Fibroblast of lung (primary cell): ENCODE results near the gene DYRK1A.

Experiments
- EZH2 ChIP-seq: IDR thresholded peaks from 2 replicates; pipeline ENCODE4 v1.5.1; 2012; ENCODE audit warnings: low read length, control low read depth, mild to moderate bottlenecking; ENCODE audit errors: missing control alignments
- TF ChIP-seq, protein P1 (sequence below), 2 donors: IDR thresholded peaks in 1 of 2; conservative IDR thresholded peaks in 1 of 2; 1 replicate in 1 of 2; 2 replicates in 1 of 2; pipeline ENCODE4 v1.5.1; 2011 to 2012; ENCODE audit warnings: low read length in 2 of 2, control low read depth in 1 of 2, inconsistent platforms in 1 of 2, low read depth in 1 of 2, mild to moderate bottlenecking in 1 of 2

DNA sequence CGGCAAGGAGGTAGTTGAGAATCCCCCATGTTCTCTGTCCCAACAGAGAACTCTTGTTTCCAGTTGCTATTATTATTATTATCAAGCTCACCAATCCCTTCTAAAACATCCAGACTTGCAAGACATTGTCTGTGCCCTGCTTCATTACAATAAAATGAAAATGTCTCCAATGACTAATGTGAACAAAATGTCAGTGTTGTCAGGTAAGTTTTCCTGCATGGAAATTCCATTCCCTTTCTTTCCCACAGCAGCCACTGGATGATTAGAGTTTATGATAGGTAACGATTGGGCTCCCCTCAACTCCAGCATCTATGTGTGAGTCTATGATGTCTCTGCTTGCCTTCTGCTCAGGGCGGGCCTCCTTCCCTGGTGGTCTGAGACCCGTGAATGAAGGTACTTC lies 8.9 kb upstream of the DYRK1A start:
- TF ChIP-seq, protein P1, sequence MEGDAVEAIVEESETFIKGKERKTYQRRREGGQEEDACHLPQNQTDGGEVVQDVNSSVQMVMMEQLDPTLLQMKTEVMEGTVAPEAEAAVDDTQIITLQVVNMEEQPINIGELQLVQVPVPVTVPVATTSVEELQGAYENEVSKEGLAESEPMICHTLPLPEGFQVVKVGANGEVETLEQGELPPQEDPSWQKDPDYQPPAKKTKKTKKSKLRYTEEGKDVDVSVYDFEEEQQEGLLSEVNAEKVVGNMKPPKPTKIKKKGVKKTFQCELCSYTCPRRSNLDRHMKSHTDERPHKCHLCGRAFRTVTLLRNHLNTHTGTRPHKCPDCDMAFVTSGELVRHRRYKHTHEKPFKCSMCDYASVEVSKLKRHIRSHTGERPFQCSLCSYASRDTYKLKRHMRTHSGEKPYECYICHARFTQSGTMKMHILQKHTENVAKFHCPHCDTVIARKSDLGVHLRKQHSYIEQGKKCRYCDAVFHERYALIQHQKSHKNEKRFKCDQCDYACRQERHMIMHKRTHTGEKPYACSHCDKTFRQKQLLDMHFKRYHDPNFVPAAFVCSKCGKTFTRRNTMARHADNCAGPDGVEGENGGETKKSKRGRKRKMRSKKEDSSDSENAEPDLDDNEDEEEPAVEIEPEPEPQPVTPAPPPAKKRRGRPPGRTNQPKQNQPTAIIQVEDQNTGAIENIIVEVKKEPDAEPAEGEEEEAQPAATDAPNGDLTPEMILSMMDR (conservative IDR thresholded peaks at IDR 0.05 in 1 of 2, IDR thresholded peaks at IDR 0.05 in 1 of 2; ENCODE audit: low read depth in 1 of 2, low read length in 2 of 2), result no peak
- TF ChIP-seq EZH2, result no peak
